ENCODE results near the gene CYTH1.

DNA sequence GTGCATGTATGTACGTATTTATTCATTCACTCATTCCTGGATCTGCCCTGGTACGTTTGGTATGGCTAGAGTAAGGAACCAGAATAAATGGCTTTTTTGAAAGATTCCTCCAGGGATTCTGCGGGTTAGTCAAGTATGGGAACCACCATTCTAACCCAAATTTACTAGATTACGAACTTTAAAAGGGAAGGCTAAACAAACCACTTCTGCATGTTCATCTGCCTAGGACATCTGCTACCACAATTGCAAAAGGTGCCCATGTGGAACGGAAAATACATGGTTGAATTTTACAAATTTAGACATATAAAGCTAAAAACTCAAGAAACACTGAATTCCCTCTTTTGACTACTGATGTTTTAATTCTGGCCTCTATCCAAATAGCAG lies 22.1 kb downstream of the CYTH1 start:
- no peak for TF ChIP-seq SUZ12 (IDR thresholded peaks at IDR 0.05; ENCODE audit: extremely low read depth, insufficient read depth, insufficient read length)
- no peak for TF ChIP-seq YY1 (IDR thresholded peaks at IDR 0.05; ENCODE audit: insufficient read depth, insufficient read length)
- no peak for TF ChIP-seq ZNF274 (IDR thresholded peaks at IDR 0.05; ENCODE audit: low read depth, low read length)
